A673 (cell line): ENCODE results near the gene TMEM14A.

Source experiments
- CTCF ChIP-seq: fragments of 300-800, 200-600 bp; sonication (generic); conservative IDR thresholded peaks from 2 replicates; pipeline ENCODE4 v1.5.1; 2017; ENCODE audit warnings: low read depth, mild to moderate bottlenecking, antibody characterized with exemption, low read length, moderate library complexity, mixed read lengths
- EZH2 ChIP-seq: fragments of 200-600 bp; sonication (generic); IDR thresholded peaks from 2 replicates; pipeline ENCODE4 v1.6.1; 2017; ENCODE audit warnings: borderline replicate concordance, low read depth, mild to moderate bottlenecking, mixed read lengths, antibody characterized with exemption, low read length; ENCODE audit not compliant: poor library complexity, severe bottlenecking

- TF ChIP-seq CTCF (no peak), EZH2 (no peak)
These were observed 33.1 kb downstream of the TMEM14A start for GRCh38 chr6:52704060-52704459.
